ENCODE measurements around the gene DAB1. TPM values are rescaled to one million over a fixed set of nuclear protein-coding genes. Genes with fewer than 3 reads are reported as not detected.

DAB1 gene
- total and polyA plus RNA-seq, 2 of the 8 experiments (the other 6 are each of a cell fraction or from before 2014, with no cell fraction given) = 4.4 to 11.8 TPM

- WGBS, 2 experiments (ENCODE audit: extremely low coverage in 1 of 2, insufficient coverage in 1 of 2, insufficient read length in 1 of 2, insufficient replicate concordance in 2 of 2, low coverage in 1 of 2, low lambda C conversion rate in 2 of 2, missing lambda C conversion rate in 1 of 2) = 80% methylated on average over 5 of the region's 5 CpGs; no CpG with 5 or more reads in 1 of the 2 experiments
- Histone ChIP-seq H3K4me1 (replicated peaks in 1 of 4; ENCODE audit: control insufficient read depth in 3 of 4, insufficient read depth in 4 of 4, low read length in 3 of 4) (peaks cover 0 to 3% (median 0%) of the 10 kb centered on the region in 4 experiments; a peak in 2 of 7 replicates), H3K4me3 (ENCODE audit: extremely low read depth in 1 of 4, insufficient read depth in 2 of 4, low read depth in 3 of 4, low read length in 4 of 4) (no peak overlapping the region), H3K36me3 (ENCODE audit: control insufficient read depth in 2 of 4, insufficient read depth in 4 of 4, low read length in 3 of 4) (no peaks in the 10 kb centered on the region), H2BK20ac (ENCODE audit: low read length) (no peak overlapping the region), H4K20me1 (replicated peaks in 1 of 2; ENCODE audit: control insufficient read depth in 1 of 2, insufficient read depth in 2 of 2, low read length in 2 of 2) (no peaks in the 10 kb centered on the region), H2BK12ac (ENCODE audit: low read depth, low read length) (no peak overlapping the region), H3K4me2 (ENCODE audit: insufficient read depth in 1 of 2, low read depth in 2 of 2, low read length in 2 of 2) (no peak overlapping the region), H3K14ac (ENCODE audit: insufficient read length) (no peak overlapping the region), H3K27me3 (replicated peaks in 1 of 4; ENCODE audit: control insufficient read depth in 3 of 4, extremely low read depth in 1 of 4, insufficient read depth in 3 of 4, low read length in 3 of 4) (peaks cover 0 to 1% (median 0%) of the 10 kb centered on the region in 4 experiments; a peak in 1 of 7 replicates), H4K91ac (replicated peaks; ENCODE audit: insufficient read length, low read length) (no peak overlapping the region), H3K23me2 (ENCODE audit: low read depth, low read length) (no peaks in the 10 kb centered on the region), H2BK5ac (ENCODE audit: low read depth, low read length) (no peak overlapping the region), H2BK15ac (ENCODE audit: low read length) (no peak overlapping the region), H3K4ac (replicated peaks; ENCODE audit: insufficient read length, low read depth, low read length) (no peak overlapping the region), H3K27ac (ENCODE audit: low read depth, low read length) (no peak overlapping the region), H2AFZ (ENCODE audit: low read length) (no peak overlapping the region), H3K79me1 (ENCODE audit: low read depth, low read length) (no peaks in the 10 kb centered on the region), H3K23ac (ENCODE audit: insufficient read length) (no peak overlapping the region), H3K9ac (replicated peaks in 1 of 4; ENCODE audit: extremely low read depth in 1 of 4, low read depth in 3 of 4, low read length in 3 of 4) (no peak overlapping the region), H2BK120ac (replicated peaks; ENCODE audit: low read depth, low read length) (no peak overlapping the region), H3K56ac (replicated peaks; ENCODE audit: insufficient read length, low read depth, low read length) (no peak overlapping the region), H2AK5ac (ENCODE audit: low read depth, low read length) (no peak overlapping the region), H3K9me3 (ENCODE audit: insufficient read depth in 2 of 2, low read depth in 1 of 2, low read length in 1 of 2) (no peaks in the 10 kb centered on the region), H4K8ac (ENCODE audit: extremely low read depth, insufficient read depth, low read length) (no peak overlapping the region), H3K18ac (ENCODE audit: extremely low read depth, low read length) (no peak overlapping the region), H3K79me2 (ENCODE audit: control insufficient read depth in 1 of 2, insufficient read depth in 2 of 2, low read length in 2 of 2) (no peaks in the 10 kb centered on the region), H4K5ac (ENCODE audit: insufficient read length, low read depth, low read length) (no peak overlapping the region)
- no peak for TF ChIP-seq ZNF274 (IDR thresholded peaks at IDR 0.05; ENCODE audit: borderline replicate concordance, extremely low read depth, low read length)
- no peak for TF ChIP-seq POLR2AphosphoS5 (IDR thresholded peaks at IDR 0.05; ENCODE audit: low read depth, low read length)
- TF ChIP-seq CBX5 (IDR thresholded peaks at IDR 0.05; ENCODE audit: low read depth, low read length) = no peak
- no peak for TF ChIP-seq USF2 (IDR thresholded peaks at IDR 0.05; ENCODE audit: low read length)
- TF ChIP-seq EP300 (IDR thresholded peaks at IDR 0.05; ENCODE audit: borderline replicate concordance in 1 of 2, low read depth in 2 of 2, low read length in 2 of 2) = no peak
- TF ChIP-seq RFX5 (IDR thresholded peaks at IDR 0.05; ENCODE audit: borderline replicate concordance, low read depth, low read length) = no peak
- no peak for TF ChIP-seq MAFK (IDR thresholded peaks at IDR 0.05; ENCODE audit: low read depth, low read length)
- no peak for TF ChIP-seq TAF1 (IDR thresholded peaks at IDR 0.05; ENCODE audit: low read depth, low read length)
- TF ChIP-seq ATF2 (IDR thresholded peaks at IDR 0.05; ENCODE audit: low read length) = no peak
- ChIA-PET CTCF (ENCODE audit: partially characterized antibody) (no interaction called here), POLR2A (ENCODE audit: partially characterized antibody) (no interaction called here)
- FAIRE-seq (no peak), DNase-seq (ENCODE audit: low read depth in 1 of 2, low spot score in 2 of 2) (no peak)
Observed at GRCh38 chr1:57473448-57473847, 49.6 kb upstream of the DAB1 start.

All from H1 (cell line).